Measurements from ENCODE around the gene PGS1. TPM values are rescaled to one million over a fixed set of nuclear protein-coding genes. Genes with fewer than 3 reads are reported as not detected.

PGS1 gene
- total RNA-seq, 1 experiment from 2014 or later: 42.5 TPM

DNA sequence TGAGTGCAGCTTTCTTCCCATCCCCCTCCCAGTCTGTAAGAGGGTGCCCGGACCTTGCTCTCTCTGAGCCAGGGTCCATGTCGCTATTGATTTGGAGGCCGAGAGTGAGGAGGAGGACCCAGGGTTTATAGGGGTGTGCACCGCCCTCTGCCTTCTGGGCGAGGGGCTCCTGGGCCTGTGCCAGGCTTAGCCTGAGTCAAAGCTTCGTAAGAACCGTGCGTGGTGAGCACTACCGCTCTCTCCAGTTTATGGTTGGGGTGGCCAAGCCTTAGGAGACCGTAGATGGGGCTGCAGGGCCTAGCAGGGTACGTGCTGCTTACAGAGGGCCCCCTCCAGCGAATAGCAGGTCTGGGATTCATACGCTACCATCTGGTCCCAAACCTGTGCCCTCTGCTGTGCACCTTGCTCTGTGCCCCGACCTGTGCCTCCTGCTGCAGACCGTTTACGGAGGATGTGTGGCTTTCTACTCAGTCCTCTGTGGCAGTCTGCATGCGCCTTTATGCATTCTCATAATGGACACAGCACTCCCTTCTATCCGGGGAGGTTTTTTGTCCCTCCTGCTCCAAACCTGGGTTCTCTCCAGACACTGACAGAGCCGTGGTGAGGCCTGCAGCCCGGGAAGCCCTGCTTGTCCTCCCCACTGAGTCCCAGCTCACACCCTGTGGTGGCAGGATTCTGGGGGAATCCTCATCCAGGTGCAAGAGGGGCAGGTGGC is 54.7 kb downstream of the PGS1 start:
- no peak for DNase-seq (ENCODE audit: low spot score)
- Histone ChIP-seq H3K36me3 (ENCODE audit: insufficient read depth, low read length, poor library complexity, severe bottlenecking) (no peaks in the 10 kb centered on the region), H3K4me3 (ENCODE audit: low read depth, low read length, poor library complexity, severe bottlenecking) (no peak overlapping the region), H3K9me3 (ENCODE audit: low read depth, low read length, poor library complexity, severe bottlenecking) (no peaks in the 10 kb centered on the region), H3K27ac (ENCODE audit: low read depth, low read length, poor library complexity, severe bottlenecking) (no peak overlapping the region), H3K4me1 (ENCODE audit: insufficient read depth, low read length, poor library complexity, severe bottlenecking) (no peaks in the 10 kb centered on the region), H3K27me3 (replicated peaks; ENCODE audit: insufficient read depth, low read depth, low read length, poor library complexity) (no peaks in the 10 kb centered on the region)
- TF ChIP-seq, protein P1, sequence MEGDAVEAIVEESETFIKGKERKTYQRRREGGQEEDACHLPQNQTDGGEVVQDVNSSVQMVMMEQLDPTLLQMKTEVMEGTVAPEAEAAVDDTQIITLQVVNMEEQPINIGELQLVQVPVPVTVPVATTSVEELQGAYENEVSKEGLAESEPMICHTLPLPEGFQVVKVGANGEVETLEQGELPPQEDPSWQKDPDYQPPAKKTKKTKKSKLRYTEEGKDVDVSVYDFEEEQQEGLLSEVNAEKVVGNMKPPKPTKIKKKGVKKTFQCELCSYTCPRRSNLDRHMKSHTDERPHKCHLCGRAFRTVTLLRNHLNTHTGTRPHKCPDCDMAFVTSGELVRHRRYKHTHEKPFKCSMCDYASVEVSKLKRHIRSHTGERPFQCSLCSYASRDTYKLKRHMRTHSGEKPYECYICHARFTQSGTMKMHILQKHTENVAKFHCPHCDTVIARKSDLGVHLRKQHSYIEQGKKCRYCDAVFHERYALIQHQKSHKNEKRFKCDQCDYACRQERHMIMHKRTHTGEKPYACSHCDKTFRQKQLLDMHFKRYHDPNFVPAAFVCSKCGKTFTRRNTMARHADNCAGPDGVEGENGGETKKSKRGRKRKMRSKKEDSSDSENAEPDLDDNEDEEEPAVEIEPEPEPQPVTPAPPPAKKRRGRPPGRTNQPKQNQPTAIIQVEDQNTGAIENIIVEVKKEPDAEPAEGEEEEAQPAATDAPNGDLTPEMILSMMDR (conservative IDR thresholded peaks at IDR 0.05; ENCODE audit: low read depth, low read length): no peak
- TF ChIP-seq EZH2 (IDR thresholded peaks at IDR 0.05; ENCODE audit: borderline replicate concordance, low read depth, low read length, poor library complexity, severe bottlenecking): no peak
- ChIA-PET POLR2A (ENCODE audit: low non-redundant PET) (no interaction called here), CTCF (no interaction called here)
- intact Hi-C loops (cut with micrococcal nuclease; ENCODE audit: unreplicated experiment): no loop called here
- no TSS peak for BruUV-seq (replicated peaks)

DNA sequence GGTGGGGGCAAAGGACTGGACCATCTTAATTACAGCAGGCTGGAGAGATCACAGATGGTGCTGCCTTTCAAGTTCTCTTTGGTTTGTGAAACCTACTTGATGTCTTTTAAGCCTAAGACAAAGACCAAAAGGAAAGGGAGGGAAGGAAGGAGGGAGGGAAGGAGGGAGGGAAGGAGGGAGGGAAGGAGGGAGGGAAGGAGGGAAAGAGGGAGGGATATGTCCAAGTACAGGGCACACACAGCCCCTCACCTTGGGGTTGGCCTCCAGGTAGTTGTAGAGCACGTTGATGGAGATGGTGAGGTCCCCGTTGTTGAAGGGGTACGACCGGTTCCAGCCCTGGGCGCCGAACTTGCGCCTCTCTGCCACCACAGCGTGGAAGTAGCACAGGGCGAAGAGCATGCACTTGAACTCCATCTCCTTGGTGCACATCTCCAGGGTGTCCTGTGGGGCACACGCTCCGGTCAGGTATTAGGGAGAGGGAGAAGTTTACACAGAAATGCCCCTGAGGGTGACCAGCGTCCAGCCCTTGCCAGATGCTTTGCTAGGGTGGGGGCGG is 55.4 kb downstream of the PGS1 start:
- Histone ChIP-seq H3K27ac (ENCODE audit: low read depth, low read length, poor library complexity, severe bottlenecking) (no peak overlapping the region), H3K9me3 (ENCODE audit: low read depth, low read length, poor library complexity, severe bottlenecking) (no peaks in the 10 kb centered on the region), H3K4me3 (ENCODE audit: low read depth, low read length, poor library complexity, severe bottlenecking) (no peak overlapping the region), H3K4me1 (ENCODE audit: insufficient read depth, low read length, poor library complexity, severe bottlenecking) (no peaks in the 10 kb centered on the region), H3K36me3 (ENCODE audit: insufficient read depth, low read length, poor library complexity, severe bottlenecking) (no peaks in the 10 kb centered on the region), H3K27me3 (replicated peaks; ENCODE audit: insufficient read depth, low read depth, low read length, poor library complexity) (no peaks in the 10 kb centered on the region)
- no TSS peak for BruUV-seq (replicated peaks)
- no peak for DNase-seq (ENCODE audit: low spot score)
- intact Hi-C loops (cut with micrococcal nuclease; ENCODE audit: unreplicated experiment): no loop called here
- ChIA-PET CTCF (no interaction called here), POLR2A (ENCODE audit: low non-redundant PET) (no interaction called here)
- TF ChIP-seq, protein P1 (conservative IDR thresholded peaks at IDR 0.05; ENCODE audit: low read depth, low read length): no peak
- no peak for TF ChIP-seq EZH2 (IDR thresholded peaks at IDR 0.05; ENCODE audit: borderline replicate concordance, low read depth, low read length, poor library complexity, severe bottlenecking)

DNA sequence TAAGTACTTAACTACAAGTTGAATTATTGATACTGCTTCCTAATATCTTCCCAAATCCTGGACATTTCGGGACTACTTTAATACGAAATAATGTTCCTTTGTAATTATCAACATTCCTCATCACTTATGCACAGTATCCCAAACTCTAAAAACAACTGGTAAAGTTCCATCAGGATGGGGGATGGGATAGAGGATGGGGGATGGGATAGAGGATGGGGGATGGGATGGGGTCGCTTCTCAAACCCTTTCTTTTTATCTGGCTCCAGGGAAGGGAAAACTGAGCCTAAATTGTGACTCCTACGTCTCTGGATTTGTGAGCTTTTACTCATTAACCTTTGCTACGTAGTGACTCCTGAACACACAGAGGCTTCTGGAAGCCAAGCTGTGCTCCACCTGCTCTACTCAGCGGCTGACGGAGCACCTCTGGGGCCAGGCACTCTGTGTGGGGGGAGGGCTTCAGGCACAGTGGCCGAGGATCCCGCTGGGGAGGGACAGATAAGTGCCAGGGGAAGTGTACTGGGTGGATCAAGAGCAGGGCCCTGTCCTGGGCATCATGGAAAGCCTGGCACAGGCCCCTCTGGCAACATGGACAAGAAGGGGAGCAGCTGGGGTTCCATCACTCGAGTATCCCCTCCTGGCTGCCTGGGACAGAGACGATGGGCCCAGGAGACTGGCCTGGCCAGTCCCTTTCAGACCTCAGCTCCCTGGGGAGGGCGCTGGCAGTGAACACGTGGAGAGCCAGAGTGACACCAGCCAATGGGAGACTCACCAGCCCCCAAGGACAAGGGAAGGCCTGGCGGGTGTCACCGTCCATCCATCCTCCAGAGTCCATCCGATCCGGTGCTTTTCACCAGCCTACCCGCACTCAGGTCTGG is 56.2 kb downstream of the PGS1 start:
- no TSS peak for BruUV-seq (replicated peaks)
- Histone ChIP-seq H3K4me3 (ENCODE audit: low read depth, low read length, poor library complexity, severe bottlenecking) (no peak overlapping the region), H3K4me1 (ENCODE audit: insufficient read depth, low read length, poor library complexity, severe bottlenecking) (no peaks in the 10 kb centered on the region), H3K27ac (ENCODE audit: low read depth, low read length, poor library complexity, severe bottlenecking) (no peak overlapping the region), H3K27me3 (replicated peaks; ENCODE audit: insufficient read depth, low read depth, low read length, poor library complexity) (no peaks in the 10 kb centered on the region), H3K36me3 (ENCODE audit: insufficient read depth, low read length, poor library complexity, severe bottlenecking) (no peaks in the 10 kb centered on the region), H3K9me3 (ENCODE audit: low read depth, low read length, poor library complexity, severe bottlenecking) (no peaks in the 10 kb centered on the region)
- TF ChIP-seq EZH2 (IDR thresholded peaks at IDR 0.05; ENCODE audit: borderline replicate concordance, low read depth, low read length, poor library complexity, severe bottlenecking): no peak
- TF ChIP-seq, protein P1 (conservative IDR thresholded peaks at IDR 0.05; ENCODE audit: low read depth, low read length): no peak
- CTCF ChIA-PET: no interaction called here
- no peak for DNase-seq (ENCODE audit: low spot score)
- intact Hi-C loops (cut with micrococcal nuclease; ENCODE audit: unreplicated experiment): no loop called here
- POLR2A ChIA-PET (ENCODE audit: low non-redundant PET): no interaction called here
